GM23248 (cell line): Measurements from ENCODE around the gene ZNF25. TPM values are rescaled to one million over a fixed set of nuclear protein-coding genes. Genes with fewer than 3 reads are reported as not detected.

Experiments used
- DNase-seq: peaks from one replicate; pipeline ENCODE4 v3.0.0-alpha.2; 2015
- H2AFZ ChIP-seq: fragments of 200-600 bp; sonication (generic); 2 replicates; pipeline ENCODE4 v1.6.1; 2016; ENCODE audit warnings: antibody characterized with exemption
- H3F3A ChIP-seq: fragments of 200-600 bp; sonication (generic); 2 replicates; pipeline ENCODE4 v1.6.1; 2016; ENCODE audit warnings: mild to moderate bottlenecking, antibody characterized with exemption, mixed run types; ENCODE audit not compliant: insufficient read depth
- H3K27ac ChIP-seq: fragments of 200-600 bp; sonication (generic); 2 replicates; pipeline ENCODE4 v1.5.1; 2016; ENCODE audit warnings: mild to moderate bottlenecking
- H3K27me3 ChIP-seq: fragments of 200-600 bp; sonication (generic); replicated peaks from 2 replicates; pipeline ENCODE4 v1.6.1; 2016; ENCODE audit warnings: mild to moderate bottlenecking; ENCODE audit not compliant: insufficient read depth
- H3K36me3 ChIP-seq: fragments of 200-600 bp; sonication (generic); 2 replicates; pipeline ENCODE4 v1.6.1; 2016; ENCODE audit warnings: low read depth, mild to moderate bottlenecking
- H3K4me1 ChIP-seq: fragments of 200-600 bp; sonication (generic); 2 replicates; pipeline ENCODE4 v1.6.1; 2016; ENCODE audit warnings: mild to moderate bottlenecking; ENCODE audit not compliant: insufficient read depth
- H3K4me2 ChIP-seq: fragments of 200-600 bp; sonication (generic); one replicate; pipeline ENCODE4 v1.6.1; 2016; ENCODE audit warnings: mild to moderate bottlenecking; ENCODE audit not compliant: unreplicated experiment
- H3K4me3 ChIP-seq: fragments of 200-600 bp; sonication (generic); 2 replicates; pipeline ENCODE4 v1.5.1; 2016; ENCODE audit warnings: mild to moderate bottlenecking
- H3K79me2 ChIP-seq: fragments of 200-600 bp; sonication (generic); 2 replicates; pipeline ENCODE4 v1.6.1; 2016; ENCODE audit warnings: mild to moderate bottlenecking; ENCODE audit not compliant: insufficient read depth
- H3K9ac ChIP-seq: fragments of 200-600 bp; sonication (generic); 2 replicates; pipeline ENCODE4 v1.6.1; 2016; ENCODE audit warnings: mild to moderate bottlenecking
- H3K9me2 ChIP-seq: fragments of 200-600 bp; sonication (generic); 2 replicates; pipeline ENCODE4 v1.6.1; 2016; ENCODE audit warnings: mixed run types, mild to moderate bottlenecking, moderate library complexity; ENCODE audit not compliant: insufficient read depth
- H3K9me3 ChIP-seq: fragments of 200-600 bp; sonication (generic); one replicate; pipeline ENCODE4 v1.6.1; 2017; ENCODE audit warnings: low read depth
- H4K20me1 ChIP-seq: fragments of 200-600 bp; sonication (generic); 2 replicates; pipeline ENCODE4 v1.6.0; 2016; ENCODE audit not compliant: insufficient read depth
- EZH2 ChIP-seq: fragments of 200-600 bp; sonication (generic); IDR thresholded peaks from 2 replicates; pipeline ENCODE4 v1.6.1; 2018; ENCODE audit warnings: antibody characterized with exemption, mild to moderate bottlenecking; ENCODE audit not compliant: insufficient read depth, poor library complexity, severe bottlenecking
- EZH2phosphoT487 ChIP-seq: fragments of 200-600 bp; sonication (generic); IDR thresholded peaks from 2 replicates; pipeline ENCODE4 v1.6.1; 2018; ENCODE audit warnings: antibody characterized with exemption, moderate library complexity, mild to moderate bottlenecking, low read depth; ENCODE audit not compliant: insufficient read depth
- WGBS, 2 experiments: methylation state at CpG; one replicate each; pipeline ENCODE4 v1.1.6; 2015 to 2017; ENCODE audit warnings: low lambda C conversion rate in 2 of 2, low coverage in 1 of 2; ENCODE audit errors: missing lambda C conversion rate in 2 of 2; 5-methylcytosine and 5-hydroxymethylcytosine counted together
- in situ Hi-C: fragments of 300-500 bp; cut with MboI; formaldehyde crosslinking; loops from 2 replicates; pipeline ENCODE4 v1.15.0; 2020
- polyA plus RNA-seq: library from polyadenylated mRNA; unstranded; fragments of >200 nt; fragmentation: Nextera tagmentation; extraction: Ambion mirVana; gene quantifications from 2 replicates; pipeline ENCODE4 v1.2.1, GENCODE V29; 2016
- total RNA-seq: library from RNA; depleted of rRNA; stranded (reverse); fragments of >200 nt; shearing (Covaris generic); gene quantifications from 2 replicates; pipeline ENCODE4 v1.2.3, GENCODE V29; 2014

Gene ZNF25
- total and polyA plus RNA-seq, 2 experiments from 2014 or later: 11.2 to 13.8 TPM

- peak within 1 kb of the TSS; percentile 82 for H3K4me3 ChIP-seq
- no peaks in the 10 kb centered on the region for H4K20me1 ChIP-seq
- H3K36me3 ChIP-seq: no peaks in the 10 kb centered on the region
- H3K9ac ChIP-seq: peak within 1 kb of the TSS; percentile 91
- H3K9me2 ChIP-seq: no peaks in the 10 kb centered on the region
- TF ChIP-seq EZH2 (no peak), EZH2phosphoT487 (no peak)
- peaks cover 16% of the 10 kb centered on the region for H3K79me2 ChIP-seq
- H3K4me1 ChIP-seq: 0 out of 2 replicates have a peak, but pooled peaks cover 7% of the 10 kb centered on the region
- H3K4me2 ChIP-seq: peak within 1 kb of the TSS; percentile 88
- H3K9me3 ChIP-seq: no peaks in the 10 kb centered on the region
- H3F3A ChIP-seq: peaks cover 12% of the 10 kb centered on the region; the same call in 1 of the 2 replicates
- in situ Hi-C loops: no loop called here
- peak within 1 kb of the TSS; percentile 95 for H3K27ac ChIP-seq
- H2AFZ ChIP-seq: peak within 1 kb of the TSS; percentile 97
- 1% methylated on average over 43 to 46 of the region's 46 CpGs for WGBS, 2 experiments
- peak; percentile 91 for DNase-seq
- no peaks in the 10 kb centered on the region for H3K27me3 ChIP-seq
Measured at GRCh38 chr10:38010119-38010903, 33.9 kb upstream of the ZNF25 start, which contains the start of gene ZNF33A. Gene ZNF33A, plus strand, starts transcription at chr10:38010675. Its CDS starts 1,667 bp downstream, at chr10:38012342.

GRCh38 chr10:38007991-38008390 lies 31.5 kb upstream of the ZNF25 start:
- peaks cover 16% of the 10 kb centered on the region for H3K79me2 ChIP-seq
- H3K4me3 ChIP-seq: no peak overlapping the region
- H3K4me1 ChIP-seq: 0 out of 2 replicates have a peak, but pooled peaks cover 7% of the 10 kb centered on the region
- H3K9me3 ChIP-seq: no peaks in the 10 kb centered on the region
- H2AFZ ChIP-seq: no peak overlapping the region
- 54 to 56% methylated on average over 3 of the region's 3 CpGs for WGBS, 2 experiments
- no peak overlapping the region for H3K9ac ChIP-seq
- H3F3A ChIP-seq: peaks cover 12% of the 10 kb centered on the region; the same call in 1 of the 2 replicates
- no peaks in the 10 kb centered on the region for H3K9me2 ChIP-seq
- H3K36me3 ChIP-seq: no peaks in the 10 kb centered on the region
- no peaks in the 10 kb centered on the region for H3K27me3 ChIP-seq
- TF ChIP-seq EZH2: no peak
- TF ChIP-seq EZH2phosphoT487: no peak
- H3K4me2 ChIP-seq: no peak overlapping the region
- DNase-seq: no peak
- H4K20me1 ChIP-seq: no peaks in the 10 kb centered on the region
- H3K27ac ChIP-seq: no peak overlapping the region
- in situ Hi-C loops: no loop called here

GRCh38 chr10:38007551-38007950 lies 31.1 kb upstream of the ZNF25 start:
- Histone ChIP-seq H3K27ac (no peak overlapping the region), H3K36me3 (no peaks in the 10 kb centered on the region), H3K9me3 (no peaks in the 10 kb centered on the region), H3F3A (peaks cover 12% of the 10 kb centered on the region; the same call in 1 of the 2 replicates), H3K9ac (no peak overlapping the region), H4K20me1 (no peaks in the 10 kb centered on the region), H3K4me3 (no peak overlapping the region), H3K4me2 (no peak overlapping the region), H3K4me1 (0 out of 2 replicates have a peak, but pooled peaks cover 7% of the 10 kb centered on the region), H3K79me2 (peaks cover 13% of the 10 kb centered on the region), H3K9me2 (no peaks in the 10 kb centered on the region), H3K27me3 (no peaks in the 10 kb centered on the region), H2AFZ (no peak overlapping the region)
- DNase-seq: no peak
- in situ Hi-C loops: no loop called here
- TF ChIP-seq EZH2 (no peak), EZH2phosphoT487 (no peak)

GRCh38 chr10:38003588-38003987 lies 27.1 kb upstream of the ZNF25 start:
- Histone ChIP-seq H3K9ac (no peak overlapping the region), H3K4me3 (no peak overlapping the region), H3K36me3 (no peaks in the 10 kb centered on the region), H3K9me3 (no peaks in the 10 kb centered on the region), H3K4me1 (no peaks in the 10 kb centered on the region), H3K79me2 (no peaks in the 10 kb centered on the region), H4K20me1 (no peaks in the 10 kb centered on the region), H3K4me2 (no peak overlapping the region), H2AFZ (no peak overlapping the region), H3K27me3 (no peaks in the 10 kb centered on the region), H3K9me2 (no peaks in the 10 kb centered on the region), H3F3A (no peaks in the 10 kb centered on the region), H3K27ac (no peak overlapping the region)
- DNase-seq: no peak
- TF ChIP-seq EZH2: no peak
- no peak for TF ChIP-seq EZH2phosphoT487
- 64 to 67% methylated on average over 1 of the region's 1 CpG for WGBS, 2 experiments
- in situ Hi-C loops: no loop called here
